Activated CD4-positive, alpha-beta T cell treated with anti-CD3 and anti-CD28 coated beads, Interleukin-2, amount 10 ng/mL, durations not matched to agents 24 days and 14 days (primary cell): ENCODE measurements around the gene CAMK2A. TPM values are rescaled to one million over a fixed set of nuclear protein-coding genes. Genes with fewer than 3 reads are reported as not detected.
A peak's percentile ranks its signal among the peaks of the same experiment; 100 is the strongest.

Experiments
- DNase-seq: peaks from one replicate; pipeline ENCODE4 v3.0.0; 2022
- H3K27ac Mint-ChIP-seq: one replicate; pipeline ENCODE4 v1.8.0; 2022; ENCODE audit warnings: mild to moderate bottlenecking, mixed read lengths
- H3K27me3 Mint-ChIP-seq: one replicate; pipeline ENCODE4 v1.8.0; 2022; ENCODE audit warnings: mixed read lengths
- H3K36me3 Mint-ChIP-seq: one replicate; pipeline ENCODE4 v1.8.0; 2022; ENCODE audit warnings: low read depth, mild to moderate bottlenecking, mixed read lengths
- H3K4me1 Mint-ChIP-seq: one replicate; pipeline ENCODE4 v1.8.0; 2021; ENCODE audit warnings: mixed read lengths
- H3K4me3 Mint-ChIP-seq: one replicate; pipeline ENCODE4 v1.8.0; 2022; ENCODE audit warnings: mild to moderate bottlenecking, moderate library complexity, mixed read lengths
- H3K9me3 Mint-ChIP-seq: one replicate; pipeline ENCODE4 v1.8.0; 2021; ENCODE audit warnings: mixed read lengths
- intact Hi-C: fragments of 100-400 bp; cut with micrococcal nuclease; formaldehyde crosslinking; loops from one replicate; pipeline ENCODE4 v1.15.1; 2023
- total RNA-seq: library from RNA; stranded (reverse); gene quantifications from 2 replicates; pipeline ENCODE4 v1.2.3, GENCODE V29; 2022

CAMK2A gene
- total RNA-seq, 1 donor from 2014 or later = not detected

GRCh38 chr5:150181766-150182545 lies 107.6 kb downstream of the CAMK2A start:
- Mint-ChIP-seq H3K4me3 (no peak overlapping the region), H3K27me3 (peaks cover 5% of the 10 kb centered on the region), H3K36me3 (no peaks in the 10 kb centered on the region), H3K4me1 (no peaks in the 10 kb centered on the region), H3K27ac (no peak overlapping the region), H3K9me3 (no peaks in the 10 kb centered on the region)
- intact Hi-C loops = no loop called here
- DNase-seq = no peak

GRCh38 chr5:150181027-150181426 lies 108.5 kb downstream of the CAMK2A start:
- intact Hi-C loops = no loop called here
- Mint-ChIP-seq H3K4me1 (no peaks in the 10 kb centered on the region), H3K27ac (no peak overlapping the region), H3K27me3 (peaks cover 5% of the 10 kb centered on the region), H3K4me3 (no peak overlapping the region), H3K36me3 (no peaks in the 10 kb centered on the region), H3K9me3 (no peaks in the 10 kb centered on the region)
- DNase-seq = no peak

- no peaks in the 10 kb centered on the region for H3K36me3 Mint-ChIP-seq
- H3K9me3 Mint-ChIP-seq = no peaks in the 10 kb centered on the region
- no peaks in the 10 kb centered on the region for H3K4me1 Mint-ChIP-seq
- peaks cover 5% of the 10 kb centered on the region for H3K27me3 Mint-ChIP-seq
- no peak for DNase-seq
- H3K27ac Mint-ChIP-seq = no peak overlapping the region
- intact Hi-C loops = no loop called here
- no peak overlapping the region for H3K4me3 Mint-ChIP-seq
Observed at GRCh38 chr5:150180241-150181026, 109.1 kb downstream of the CAMK2A start.

GRCh38 chr5:150179019-150179620 lies 110.5 kb downstream of the CAMK2A start:
- no peak for DNase-seq
- Mint-ChIP-seq H3K4me1 (no peaks in the 10 kb centered on the region), H3K9me3 (no peaks in the 10 kb centered on the region), H3K36me3 (no peaks in the 10 kb centered on the region), H3K4me3 (no peak overlapping the region), H3K27me3 (peaks cover 7% of the 10 kb centered on the region), H3K27ac (no peak overlapping the region)
- intact Hi-C loops = no loop called here

- peaks cover 12% of the 10 kb centered on the region for H3K27me3 Mint-ChIP-seq
- intact Hi-C loops = no loop called here
- no peak overlapping the region for H3K4me3 Mint-ChIP-seq
Observed at GRCh38 chr5:150178262-150178661, 111.3 kb downstream of the CAMK2A start.

GRCh38 chr5:150177721-150178120 lies 111.9 kb downstream of the CAMK2A start:
- H3K36me3 Mint-ChIP-seq = no peaks in the 10 kb centered on the region
- intact Hi-C loops = no loop called here
- H3K27me3 Mint-ChIP-seq = peaks cover 12% of the 10 kb centered on the region
- no peak overlapping the region for H3K4me3 Mint-ChIP-seq
- no peaks in the 10 kb centered on the region for H3K4me1 Mint-ChIP-seq
- no peaks in the 10 kb centered on the region for H3K9me3 Mint-ChIP-seq
- no peak overlapping the region for H3K27ac Mint-ChIP-seq
- DNase-seq = no peak

More at GRCh38 chr5:150178262-150178661, 111.3 kb downstream of the CAMK2A start:
- Mint-ChIP-seq H3K4me1 (no peaks in the 10 kb centered on the region), H3K36me3 (no peaks in the 10 kb centered on the region), H3K27ac (no peak overlapping the region), H3K9me3 (no peaks in the 10 kb centered on the region)
- no peak for DNase-seq

- no peak for DNase-seq
- intact Hi-C loops = no loop called here
Observed at GRCh38 chr5:150176745-150177477, 112.7 kb downstream of the CAMK2A start.

GRCh38 chr5:150175536-150175935 lies 114.0 kb downstream of the CAMK2A start:
- H3K4me1 Mint-ChIP-seq = no peaks in the 10 kb centered on the region
- H3K27me3 Mint-ChIP-seq = peaks cover 20% of the 10 kb centered on the region
- no peak overlapping the region for H3K27ac Mint-ChIP-seq
- no peaks in the 10 kb centered on the region for H3K36me3 Mint-ChIP-seq
- H3K9me3 Mint-ChIP-seq = no peaks in the 10 kb centered on the region
- intact Hi-C loops = no loop called here
- no peak overlapping the region for H3K4me3 Mint-ChIP-seq
- no peak for DNase-seq

More at GRCh38 chr5:150176745-150177477, 112.7 kb downstream of the CAMK2A start:
- no peak overlapping the region for H3K4me3 Mint-ChIP-seq
- no peaks in the 10 kb centered on the region for H3K9me3 Mint-ChIP-seq
- H3K4me1 Mint-ChIP-seq = no peaks in the 10 kb centered on the region
- peaks cover 13% of the 10 kb centered on the region for H3K27me3 Mint-ChIP-seq
- H3K27ac Mint-ChIP-seq = no peak overlapping the region
- H3K36me3 Mint-ChIP-seq = no peaks in the 10 kb centered on the region

GRCh38 chr5:150175076-150175475 lies 114.5 kb downstream of the CAMK2A start:
- DNase-seq = no peak
- intact Hi-C loops = no loop called here
- H3K4me1 Mint-ChIP-seq = no peaks in the 10 kb centered on the region
- no peaks in the 10 kb centered on the region for H3K36me3 Mint-ChIP-seq
- no peak overlapping the region for H3K27ac Mint-ChIP-seq
- H3K9me3 Mint-ChIP-seq = no peaks in the 10 kb centered on the region
- no peak overlapping the region for H3K4me3 Mint-ChIP-seq
- peaks cover 23% of the 10 kb centered on the region for H3K27me3 Mint-ChIP-seq

- Mint-ChIP-seq H3K27me3 (peaks cover 25% of the 10 kb centered on the region), H3K9me3 (no peaks in the 10 kb centered on the region), H3K4me3 (no peak overlapping the region), H3K36me3 (no peaks in the 10 kb centered on the region), H3K4me1 (no peaks in the 10 kb centered on the region), H3K27ac (peak overlapping the region; percentile 8)
- intact Hi-C loops = no loop called here
- DNase-seq = no peak
Observed at GRCh38 chr5:150174285-150174684, 115.3 kb downstream of the CAMK2A start.

GRCh38 chr5:150173161-150173560 lies 116.4 kb downstream of the CAMK2A start:
- DNase-seq = no peak
- Mint-ChIP-seq H3K4me1 (no peaks in the 10 kb centered on the region), H3K36me3 (no peaks in the 10 kb centered on the region), H3K4me3 (no peak overlapping the region), H3K27ac (no peak overlapping the region), H3K27me3 (peaks cover 32% of the 10 kb centered on the region), H3K9me3 (no peaks in the 10 kb centered on the region)
- intact Hi-C loops = no loop called here

GRCh38 chr5:150172556-150172955 lies 117.0 kb downstream of the CAMK2A start:
- DNase-seq = no peak
- intact Hi-C loops = no loop called here
- H3K4me3 Mint-ChIP-seq = no peak overlapping the region
- H3K36me3 Mint-ChIP-seq = no peaks in the 10 kb centered on the region
- H3K4me1 Mint-ChIP-seq = no peaks in the 10 kb centered on the region
- peaks cover 37% of the 10 kb centered on the region for H3K27me3 Mint-ChIP-seq
- H3K27ac Mint-ChIP-seq = no peak overlapping the region
- no peaks in the 10 kb centered on the region for H3K9me3 Mint-ChIP-seq

GRCh38 chr5:150172145-150172544 lies 117.4 kb downstream of the CAMK2A start:
- H3K36me3 Mint-ChIP-seq = no peaks in the 10 kb centered on the region
- no peaks in the 10 kb centered on the region for H3K9me3 Mint-ChIP-seq
- H3K4me1 Mint-ChIP-seq = no peaks in the 10 kb centered on the region
- intact Hi-C loops = no loop called here
- no peak for DNase-seq
- H3K27me3 Mint-ChIP-seq = peaks cover 40% of the 10 kb centered on the region
- no peak overlapping the region for H3K4me3 Mint-ChIP-seq
- H3K27ac Mint-ChIP-seq = no peak overlapping the region
